Epithelial cell of esophagus (primary cell): ENCODE results near the gene MEI4.

Source experiments
- DNase-seq: peaks from one replicate; pipeline ENCODE4 v3.0.0; 2010; ENCODE audit warnings: low read depth
- H3K4me3 ChIP-seq: 2 replicates; pipeline ENCODE4 v1.5.1; 2011; ENCODE audit warnings: mild to moderate bottlenecking, low read length, control low read depth
- TF ChIP-seq, protein P1 (sequence below): IDR thresholded peaks from 2 replicates; pipeline ENCODE4 v1.5.1; 2011; ENCODE audit warnings: low read depth, mild to moderate bottlenecking, low read length, control low read depth, inconsistent platforms; ENCODE audit not compliant: insufficient read depth; ENCODE audit errors: missing control alignments

The MEI4 gene, protein sequence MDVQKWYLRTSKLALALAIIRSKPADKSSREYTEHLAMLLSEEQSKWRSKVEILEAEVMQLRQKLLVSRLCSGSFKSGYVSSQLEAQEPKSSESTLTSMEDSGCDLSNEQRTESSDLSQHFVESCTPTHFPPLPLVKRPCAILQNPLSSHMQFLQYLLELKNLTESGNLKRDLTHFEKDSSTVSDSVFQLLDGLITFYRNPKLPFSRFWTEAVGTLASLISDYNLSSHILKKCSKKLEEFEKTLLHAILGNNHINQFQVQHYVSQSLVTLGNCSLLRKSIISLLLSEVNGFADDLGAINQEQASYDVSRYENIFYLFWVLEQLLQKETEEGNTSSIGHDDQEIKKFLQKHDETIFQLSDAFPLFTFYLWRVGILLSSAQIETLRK

DNA sequence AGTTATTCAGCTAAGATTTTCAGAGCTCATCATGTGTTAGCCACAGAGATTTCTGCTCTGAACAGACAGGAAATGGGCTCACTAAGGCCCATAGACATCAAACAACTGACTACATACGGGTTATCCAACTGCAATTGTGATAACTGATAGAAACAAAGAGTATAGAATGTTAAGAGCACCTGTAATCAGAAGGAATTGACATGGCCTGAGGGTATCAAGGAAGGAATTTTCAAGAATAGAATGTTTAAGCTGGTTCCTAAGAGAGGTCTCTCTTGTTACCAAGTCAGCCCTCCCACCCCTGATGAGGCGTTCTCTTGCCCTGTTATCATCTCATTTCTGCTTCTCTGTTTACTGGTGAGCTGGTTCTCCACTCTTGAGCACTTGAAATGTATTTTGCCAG, at the start of gene MEI4:
Gene MEI4, plus strand, starts transcription at position 301 of the 400 bp plus-strand sequence. CDS start 37,633 bp downstream, outside the sequence.
- TF ChIP-seq, protein P1, sequence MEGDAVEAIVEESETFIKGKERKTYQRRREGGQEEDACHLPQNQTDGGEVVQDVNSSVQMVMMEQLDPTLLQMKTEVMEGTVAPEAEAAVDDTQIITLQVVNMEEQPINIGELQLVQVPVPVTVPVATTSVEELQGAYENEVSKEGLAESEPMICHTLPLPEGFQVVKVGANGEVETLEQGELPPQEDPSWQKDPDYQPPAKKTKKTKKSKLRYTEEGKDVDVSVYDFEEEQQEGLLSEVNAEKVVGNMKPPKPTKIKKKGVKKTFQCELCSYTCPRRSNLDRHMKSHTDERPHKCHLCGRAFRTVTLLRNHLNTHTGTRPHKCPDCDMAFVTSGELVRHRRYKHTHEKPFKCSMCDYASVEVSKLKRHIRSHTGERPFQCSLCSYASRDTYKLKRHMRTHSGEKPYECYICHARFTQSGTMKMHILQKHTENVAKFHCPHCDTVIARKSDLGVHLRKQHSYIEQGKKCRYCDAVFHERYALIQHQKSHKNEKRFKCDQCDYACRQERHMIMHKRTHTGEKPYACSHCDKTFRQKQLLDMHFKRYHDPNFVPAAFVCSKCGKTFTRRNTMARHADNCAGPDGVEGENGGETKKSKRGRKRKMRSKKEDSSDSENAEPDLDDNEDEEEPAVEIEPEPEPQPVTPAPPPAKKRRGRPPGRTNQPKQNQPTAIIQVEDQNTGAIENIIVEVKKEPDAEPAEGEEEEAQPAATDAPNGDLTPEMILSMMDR = no peak
- DNase-seq = no peak
- no peak within 1 kb of the TSS for H3K4me3 ChIP-seq

DNA sequence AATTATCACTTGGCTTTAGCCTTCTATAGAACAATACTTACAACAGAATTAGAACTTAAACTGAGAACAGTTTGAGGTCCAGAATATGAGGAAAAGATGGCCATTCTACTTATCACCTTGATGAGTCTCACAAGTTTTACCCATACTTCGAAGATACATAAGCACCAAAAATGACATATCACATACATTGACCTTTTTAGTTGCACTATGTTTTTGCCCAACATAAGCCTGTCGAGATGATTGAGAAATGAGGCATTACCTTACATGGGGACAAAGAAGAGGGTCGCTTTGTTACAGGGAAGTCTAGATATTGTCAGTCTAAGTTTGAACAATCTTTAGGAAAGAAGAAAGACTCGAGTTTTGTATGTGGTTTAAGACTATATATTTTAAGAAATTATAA, 48.4 kb upstream of the MEI4 start:
- DNase-seq = no peak
- no peak overlapping the region for H3K4me3 ChIP-seq
- TF ChIP-seq, protein P1 = no peak

DNA sequence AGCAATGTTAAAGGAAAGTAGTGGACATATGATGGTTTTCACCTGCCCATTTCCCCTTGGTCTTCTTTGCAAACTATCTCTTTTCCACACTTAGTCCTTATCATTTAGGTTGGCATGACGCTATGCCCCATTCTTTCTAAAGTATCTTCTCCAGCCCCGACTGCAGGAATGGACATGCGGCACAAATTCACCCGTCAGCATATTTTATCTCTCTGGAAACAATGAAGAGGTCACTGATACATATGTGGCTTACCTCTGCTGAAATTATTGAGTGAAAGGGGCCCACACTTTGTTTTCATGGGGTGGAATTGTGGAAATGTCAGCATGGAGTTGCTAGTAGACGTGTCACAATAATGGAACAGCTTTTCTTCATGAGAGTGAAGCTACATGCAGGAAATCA, 45.8 kb upstream of the MEI4 start:
- DNase-seq = no peak
- TF ChIP-seq, protein P1 = no peak
- H3K4me3 ChIP-seq = no peak overlapping the region

DNA sequence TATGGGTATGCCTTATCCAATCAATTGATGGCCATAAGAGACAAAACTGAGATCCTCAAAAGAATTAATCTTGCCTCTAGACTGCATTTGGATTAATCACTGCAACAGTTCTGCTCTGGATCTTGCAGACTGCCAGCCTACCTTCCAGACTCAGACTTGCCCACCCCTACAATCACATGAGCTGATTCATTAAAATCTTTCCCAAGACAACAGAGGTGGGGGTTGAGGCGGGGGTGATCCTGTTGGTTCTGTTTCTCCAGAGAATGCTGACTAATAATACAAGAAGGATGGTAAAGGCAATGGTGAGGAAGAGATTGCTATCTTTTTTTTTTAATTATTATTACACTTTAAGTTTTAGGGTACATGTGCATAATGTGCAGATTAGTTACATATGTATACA, 43.7 kb upstream of the MEI4 start:
- H3K4me3 ChIP-seq = no peak overlapping the region
- TF ChIP-seq, protein P1 = no peak
- DNase-seq = peak; percentile 9

DNA sequence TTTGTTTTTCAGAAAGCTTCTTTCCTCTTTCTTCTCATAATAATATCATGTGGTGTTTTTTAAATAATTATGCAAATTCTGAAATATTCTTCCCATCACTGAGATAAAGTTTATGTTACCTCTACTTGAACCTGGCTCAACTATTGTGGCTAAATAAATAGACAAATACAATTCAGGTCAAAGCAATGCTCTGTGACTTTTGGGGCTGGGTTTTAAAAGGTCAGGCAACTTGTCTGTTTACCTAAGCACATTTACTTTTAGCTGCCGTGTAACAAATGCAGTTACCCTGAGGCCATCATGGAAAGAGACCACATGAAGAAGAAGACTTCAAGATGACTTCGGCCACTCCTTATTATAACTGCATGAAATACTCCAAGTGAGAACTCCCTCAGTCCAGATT, 33.7 kb upstream of the MEI4 start:
- TF ChIP-seq, protein P1 = no peak
- no peak for DNase-seq

DNA sequence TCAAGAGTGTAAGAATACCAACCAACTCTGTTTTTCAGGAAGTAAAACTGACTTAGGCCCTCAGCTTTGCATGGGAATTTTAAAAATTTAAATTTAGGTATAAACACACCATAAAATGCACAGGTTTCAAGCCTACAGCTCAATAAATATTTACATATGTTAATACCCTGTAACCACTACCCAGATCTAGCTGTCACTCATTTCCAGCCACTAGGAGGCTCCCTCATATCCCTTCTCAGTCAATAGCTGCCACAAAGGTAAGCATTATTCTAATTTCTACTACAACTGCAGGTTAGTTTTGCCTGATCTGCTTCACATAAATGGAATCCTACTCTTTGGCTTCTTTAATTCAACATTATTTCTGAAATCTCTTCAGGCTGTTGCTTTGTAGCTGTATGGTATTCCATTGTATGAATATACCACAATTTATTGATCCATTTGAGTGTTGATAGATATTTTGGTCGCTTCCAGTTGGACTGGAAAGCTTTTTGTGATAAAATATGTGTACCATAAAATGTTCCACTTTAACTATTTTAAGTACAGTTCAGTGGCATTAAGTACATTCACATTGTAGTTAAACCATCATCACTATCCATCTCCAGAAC, 32.5 kb upstream of the MEI4 start:
- H3K4me3 ChIP-seq = no peak overlapping the region
- TF ChIP-seq, protein P1 = peak; percentile 74
- peak; percentile 53 for DNase-seq

More for the DNA sequence above, 33.7 kb upstream of the MEI4 start:
- H3K4me3 ChIP-seq = no peak overlapping the region
